Measurements from ENCODE around the gene UBTF.
"Not testable (repeated sequence)": the region's sequence is repeated elsewhere in the genome, so short reads cannot be mapped to it uniquely, and the experiment has no call there.

UBTF gene

GRCh38 chr17:44241106-44241624, 21.7 kb upstream of the UBTF start:
- DNase-seq, result no peak

DNA sequence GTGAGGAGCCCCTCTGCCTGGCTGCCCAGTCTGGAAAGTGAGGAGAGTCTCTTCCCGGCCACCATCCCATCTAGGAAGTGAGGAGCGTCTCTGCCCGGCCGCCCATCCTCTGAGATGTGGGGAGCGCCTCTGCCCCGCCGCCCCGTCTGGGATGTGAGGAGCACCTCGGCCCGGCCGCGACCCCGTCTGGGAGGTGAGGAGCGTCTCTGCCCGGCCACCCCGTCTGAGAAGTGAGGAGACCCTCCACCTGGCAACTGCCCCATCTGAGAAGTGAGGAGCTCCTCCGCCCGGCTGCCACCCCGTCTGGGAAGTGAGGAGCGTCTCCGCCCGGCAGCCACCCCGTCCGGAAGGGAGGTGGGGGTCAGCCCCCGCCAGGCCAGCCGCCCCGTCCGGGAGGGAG, 18.4 kb upstream of the UBTF start:
- DNase-seq, result not testable (repeated sequence)

- DNase-seq, result no peak
Observed at GRCh38 chr17:44236444-44236991, 17.0 kb upstream of the UBTF start.

GRCh38 chr17:44235583-44235936, 16.1 kb upstream of the UBTF start:
- DNase-seq, result no peak

GRCh38 chr17:44233582-44233981, 14.1 kb upstream of the UBTF start:
- DNase-seq, result no peak

- no peak for DNase-seq
Observed at GRCh38 chr17:44232061-44232460, 12.6 kb upstream of the UBTF start.

DNA sequence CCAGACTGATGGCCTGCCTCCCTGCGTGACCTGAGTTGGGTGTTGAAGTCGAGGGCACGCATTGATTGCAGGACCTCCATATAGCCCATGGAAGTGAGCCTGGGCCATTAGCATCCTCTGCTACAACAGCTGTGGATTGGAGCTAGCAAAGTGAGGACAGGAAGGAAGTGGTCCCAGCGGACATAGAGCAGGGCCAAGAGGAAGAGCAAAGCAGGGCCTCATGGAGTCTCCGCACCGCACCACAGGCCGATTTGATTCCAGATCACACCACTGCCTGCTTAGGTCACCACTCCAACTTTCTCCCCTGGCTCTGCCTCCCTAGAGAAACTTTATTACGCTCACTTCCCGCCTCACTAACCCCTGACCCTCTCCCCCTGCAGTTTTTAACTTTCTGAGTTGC, 10.7 kb upstream of the UBTF start:
- DNase-seq, result no peak

- no peak for DNase-seq
Observed at GRCh38 chr17:44229090-44229489, 9.6 kb upstream of the UBTF start.

DNA sequence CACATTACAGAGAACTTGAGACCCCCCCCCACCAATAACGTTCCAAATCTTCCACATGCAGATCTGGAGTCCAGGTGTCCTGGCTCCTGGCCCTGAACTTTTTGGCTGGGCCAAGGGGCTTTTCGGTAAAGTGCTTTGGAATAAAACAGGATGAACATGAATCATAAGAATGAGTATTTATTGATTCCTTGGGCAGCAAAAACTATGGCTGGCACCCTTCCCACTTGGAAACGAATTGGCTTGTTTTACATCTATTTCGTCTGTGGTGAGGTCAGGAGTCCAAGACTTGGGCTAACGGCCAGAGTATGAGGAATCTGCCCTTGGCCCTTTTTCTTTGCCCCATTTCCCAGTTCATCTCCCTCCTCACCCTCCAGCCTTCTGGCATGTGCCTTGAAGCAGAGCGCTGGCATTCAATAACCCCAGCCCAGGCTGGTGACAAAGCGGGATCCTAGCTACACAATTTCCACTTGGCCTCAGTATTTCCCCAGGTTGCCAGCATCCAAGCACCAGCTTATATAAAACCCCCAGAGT, 4.1 kb upstream of the UBTF start:
- DNase-seq, result no peak

DNA sequence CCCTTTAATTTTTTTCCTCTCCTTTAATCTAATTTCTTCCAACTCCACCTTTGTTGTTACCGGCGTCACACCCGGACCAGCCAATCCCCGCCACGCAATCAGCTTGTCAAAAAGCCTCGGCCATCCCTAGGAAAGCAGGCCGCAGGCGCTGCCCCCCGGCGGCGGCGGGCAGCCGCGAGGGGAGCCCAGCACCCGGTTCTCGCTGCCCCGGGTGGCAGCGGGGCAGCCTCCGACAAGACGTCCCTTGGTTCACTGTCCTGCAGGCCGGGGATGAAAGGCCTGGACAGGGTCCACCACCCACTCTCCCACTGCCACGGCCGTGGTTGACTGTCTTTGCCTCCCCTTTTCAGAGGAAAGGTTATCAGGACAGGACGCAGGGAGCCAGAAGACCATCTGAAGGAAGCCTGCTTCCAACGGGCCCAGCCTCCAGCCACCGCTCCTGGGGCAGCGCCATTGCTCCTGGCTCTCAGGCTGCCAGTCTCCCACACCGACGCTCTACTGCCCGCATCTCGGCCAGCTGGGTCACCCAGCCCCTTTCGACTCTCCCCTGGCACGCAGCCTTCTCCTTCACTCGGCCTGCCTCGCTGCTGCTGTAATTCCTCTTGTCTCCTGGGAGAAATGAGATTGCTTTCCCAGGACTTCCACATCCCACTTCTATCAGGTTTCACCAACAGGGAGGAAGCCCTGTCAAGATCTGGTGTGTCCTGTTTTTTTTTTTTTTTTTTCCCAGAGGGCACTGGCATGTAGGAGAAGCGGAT, 2.8 kb upstream of the UBTF start:
- no peak for DNase-seq

DNA sequence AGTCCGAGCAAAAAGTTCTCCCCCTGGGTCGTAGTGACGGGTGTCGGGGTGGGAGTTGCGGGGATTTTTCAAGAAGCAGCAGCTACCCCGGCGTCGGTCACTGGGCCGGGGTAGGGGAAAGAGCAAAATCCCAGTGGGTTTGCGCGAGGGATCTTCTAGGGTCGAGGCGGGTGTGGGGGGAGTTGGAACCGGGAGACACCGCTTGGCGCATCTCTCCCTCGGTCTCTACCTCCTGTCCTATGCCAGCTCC, 2.3 kb upstream of the UBTF start:
- no peak for DNase-seq

DNA sequence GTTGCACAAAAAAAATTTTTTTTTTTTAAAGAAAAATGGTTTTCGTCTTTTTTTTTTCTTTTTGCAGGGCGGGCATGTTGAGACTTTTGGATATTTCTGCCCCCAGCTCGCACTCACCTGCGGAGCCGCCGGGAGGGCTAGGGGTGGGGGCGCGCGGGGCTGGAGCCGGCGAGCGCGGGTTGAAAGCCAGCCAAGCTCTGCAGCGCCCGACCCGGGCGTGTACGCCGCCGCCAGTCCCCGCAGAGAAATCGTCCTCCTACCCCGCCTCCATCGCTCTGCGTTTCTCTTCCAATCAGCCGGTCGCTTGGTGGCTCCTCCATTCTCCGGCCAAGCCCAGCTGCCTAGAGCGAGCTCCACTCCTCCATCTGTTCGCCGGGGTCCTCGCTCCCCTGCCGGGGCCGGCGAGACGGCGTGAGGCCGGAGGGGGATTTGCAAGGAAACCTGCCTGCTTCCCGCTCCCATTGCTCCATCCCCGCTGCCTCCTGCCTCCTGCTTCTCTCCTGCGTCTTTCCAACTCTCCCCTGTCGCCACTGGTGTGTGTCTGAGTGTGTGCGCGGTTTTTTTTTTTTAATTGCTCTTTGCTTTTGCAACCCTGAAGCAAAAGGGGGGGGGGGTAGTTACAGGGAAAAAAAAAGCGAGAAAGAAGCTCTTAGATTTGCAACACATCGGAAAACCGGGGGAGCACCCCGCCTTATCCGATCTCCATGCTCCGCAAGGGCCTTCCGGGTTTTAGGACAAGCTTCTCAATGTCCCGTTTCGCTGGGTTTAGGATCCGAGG, 1.8 kb upstream of the UBTF start:
- DNase-seq, result peak in 3 of 4 experiments; percentile 21 to 41 (median 34)

DNA sequence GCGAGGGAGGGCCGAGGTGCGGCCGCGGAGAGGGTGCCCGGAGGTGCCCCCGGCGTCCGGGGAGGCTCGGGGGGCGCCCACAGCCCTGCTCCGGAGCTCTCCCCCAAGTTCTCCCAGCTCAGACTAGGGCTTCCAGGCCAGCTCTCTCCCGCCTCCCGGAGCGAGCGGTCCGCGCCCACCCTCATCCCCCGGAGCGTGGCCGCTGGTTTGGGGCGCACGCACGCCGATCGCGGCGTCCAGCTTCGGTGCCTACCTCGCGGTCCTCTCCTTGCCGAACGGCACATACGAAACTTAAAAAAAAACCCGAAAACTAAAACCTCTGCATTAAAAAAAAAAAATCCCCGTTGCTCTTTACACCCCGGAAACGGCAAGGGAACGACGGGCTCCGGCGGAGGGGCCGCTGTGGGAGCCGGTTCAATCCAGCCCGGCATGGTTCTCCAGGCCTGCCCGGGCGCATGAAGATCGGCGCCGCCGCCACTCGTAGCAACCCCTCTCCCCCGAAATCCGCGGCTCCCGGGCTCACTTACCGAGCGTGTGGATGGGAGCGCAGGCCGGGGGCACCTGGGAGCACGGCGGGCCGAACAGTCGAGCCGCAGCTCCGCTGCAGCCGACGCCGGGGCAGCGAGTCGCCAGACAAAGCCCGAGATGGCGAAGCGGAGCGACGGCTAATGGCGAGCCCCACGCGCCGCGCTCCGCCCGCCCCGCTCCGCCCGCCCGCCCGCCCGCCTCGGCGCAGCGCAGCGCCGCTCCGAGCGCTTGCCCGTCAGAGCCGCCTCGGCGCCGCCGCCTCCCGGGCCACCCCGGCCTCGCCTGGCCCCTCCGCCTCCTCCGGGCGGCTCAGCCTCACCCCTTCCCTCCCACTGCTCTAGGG, 973 bp upstream of the UBTF start:
- DNase-seq, result peak; percentile 29 to 49 (median 42)

- peak; percentile 35 to 70 (median 54) for DNase-seq
Observed at GRCh38 chr17:44219108-44219615, 313 bp downstream of the UBTF start.

DNA sequence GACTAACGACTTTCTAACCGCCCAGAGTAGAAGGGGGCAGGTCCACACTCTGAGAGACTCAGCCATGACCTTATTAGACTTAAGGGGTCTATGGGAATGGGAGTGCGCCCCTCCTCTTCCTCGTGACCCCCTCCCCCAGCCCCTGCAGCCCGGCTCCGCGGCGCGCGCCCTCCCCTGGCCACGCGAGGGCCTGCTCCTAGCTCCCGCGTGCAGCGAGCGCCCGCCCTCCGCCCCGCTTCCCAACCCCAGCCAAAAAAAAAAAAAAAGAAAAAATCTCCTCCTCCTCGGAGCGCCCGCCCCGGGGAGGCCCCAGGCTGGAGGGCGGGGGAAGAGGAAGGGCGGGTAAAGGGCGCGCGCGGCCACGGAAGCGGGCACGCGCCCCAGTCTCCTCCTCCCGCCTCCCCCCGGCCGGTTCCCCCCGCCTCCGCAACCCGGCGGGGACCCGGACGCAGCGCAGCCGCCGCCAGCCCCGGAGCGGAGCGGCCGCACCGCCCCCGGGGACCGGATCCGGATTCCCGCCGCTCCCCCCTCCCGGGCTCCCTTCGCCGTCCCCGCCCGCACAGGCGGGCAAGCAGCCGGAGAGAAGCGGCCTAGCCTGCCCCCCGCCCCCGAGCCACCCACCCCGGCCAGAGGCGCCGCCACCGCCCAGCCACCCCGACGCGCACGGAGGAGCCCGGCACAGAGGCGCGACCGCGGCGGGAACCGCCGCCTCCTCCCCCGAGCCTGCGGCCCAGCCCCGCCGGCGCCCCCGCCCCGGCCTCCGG, 949 bp downstream of the UBTF start:
- DNase-seq, result peak; percentile 62 to 84 (median 74)

DNA sequence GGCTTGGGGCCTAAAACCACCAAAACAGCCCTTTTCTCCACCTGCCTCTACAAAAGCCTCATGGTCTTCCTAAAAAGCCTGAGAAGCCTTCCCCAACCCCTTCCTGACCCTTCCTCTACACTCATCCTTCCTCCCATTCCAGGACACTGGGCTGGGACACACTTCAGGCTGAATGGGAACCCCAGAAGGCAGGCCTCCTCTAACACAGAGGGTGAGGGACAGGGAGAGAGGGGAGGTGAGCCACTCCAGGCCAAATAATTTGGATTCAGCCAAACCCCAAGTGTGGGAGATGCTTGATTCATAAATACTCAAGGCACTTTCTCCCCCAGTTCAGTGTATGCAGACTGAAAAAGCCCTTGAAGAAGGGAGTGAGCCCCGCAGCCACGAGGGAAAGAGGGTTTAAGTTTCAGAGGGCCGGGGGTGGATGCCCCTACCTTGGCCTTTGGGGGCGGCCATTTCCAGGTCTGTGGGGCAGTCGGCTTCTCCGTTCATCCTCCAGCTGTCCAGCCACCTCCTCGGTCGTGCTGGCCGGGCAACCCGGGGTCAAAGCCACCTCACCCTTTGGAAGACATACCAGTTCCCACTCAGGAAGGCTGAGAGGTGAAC, 1.6 kb downstream of the UBTF start:
- DNase-seq, result no peak

GRCh38 chr17:44216694-44217093, 2.8 kb downstream of the UBTF start:
- no peak for DNase-seq

DNA sequence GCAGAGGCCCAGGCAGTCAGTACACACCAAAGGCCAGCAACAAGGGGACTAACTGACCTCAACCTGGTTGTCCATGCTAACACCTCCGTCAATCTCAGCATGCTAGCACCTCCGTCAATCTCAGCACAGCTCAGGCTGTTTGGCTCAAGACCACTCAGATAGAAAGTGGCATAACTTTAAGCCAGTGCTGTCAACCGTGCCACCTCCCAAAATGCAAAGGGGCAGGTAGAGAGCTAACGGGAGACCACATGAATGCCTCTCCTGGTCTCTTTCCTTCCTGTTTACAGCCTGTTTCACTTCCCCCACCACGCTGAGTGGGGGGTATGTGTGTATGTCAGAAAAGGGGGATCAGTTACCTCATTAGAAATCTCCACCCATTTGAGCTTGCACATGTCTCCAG, 3.3 kb downstream of the UBTF start:
- no peak for DNase-seq

GRCh38 chr17:44214896-44215295, 4.6 kb downstream of the UBTF start:
- DNase-seq, result no peak

DNA sequence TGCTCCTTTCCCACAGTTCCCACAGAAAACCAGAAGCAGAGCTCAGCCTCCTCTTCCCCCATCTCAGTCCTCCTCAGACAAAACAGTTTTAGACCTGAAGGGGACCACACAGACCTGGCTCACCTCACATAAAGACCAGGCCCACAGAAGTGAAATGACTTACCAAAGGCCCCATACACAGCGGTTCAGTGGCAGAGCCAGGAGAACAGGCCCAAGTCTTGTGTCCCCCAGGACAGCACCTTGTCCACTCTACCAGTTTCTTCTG, 5.3 kb downstream of the UBTF start:
- DNase-seq, result no peak

DNA sequence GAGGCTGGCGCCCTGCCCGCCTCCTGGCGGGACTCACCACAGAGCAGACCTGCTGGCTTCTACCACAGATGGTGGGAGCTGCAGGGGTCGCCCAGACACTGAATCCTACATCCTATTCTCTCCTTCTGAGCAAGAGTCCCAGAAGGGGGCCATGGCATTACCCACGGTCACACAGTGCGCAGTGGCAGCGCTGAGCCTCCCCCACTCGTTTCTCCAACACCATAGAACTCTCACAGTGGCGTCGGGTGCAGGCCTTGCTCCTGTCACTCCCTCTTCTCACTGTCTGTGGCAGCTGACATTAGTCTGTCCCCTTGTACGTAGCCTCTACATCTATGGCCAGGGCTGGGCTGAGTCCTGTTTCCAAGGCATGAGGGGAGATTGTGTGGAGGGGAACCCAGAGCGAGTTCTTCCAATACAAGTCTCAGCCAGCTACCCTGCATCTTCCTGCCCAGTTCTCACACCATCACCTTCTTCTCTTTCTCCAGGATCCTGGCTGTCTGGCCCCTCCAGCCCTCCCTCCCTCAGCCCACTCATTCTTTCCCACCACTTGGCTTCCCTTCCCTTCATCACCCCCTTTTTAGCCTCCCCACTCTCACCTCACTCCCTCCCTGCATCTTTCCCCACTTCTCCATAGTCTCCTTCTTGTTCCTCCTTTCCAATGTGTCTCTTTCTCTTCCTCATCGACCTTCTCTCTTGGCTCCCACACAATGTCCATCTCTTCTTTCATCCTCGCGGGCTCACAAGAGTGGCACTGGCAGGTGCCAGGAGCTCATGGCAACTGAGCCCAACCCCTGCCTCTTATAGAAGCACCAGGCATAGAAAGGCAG, 5.9 kb downstream of the UBTF start:
- DNase-seq, result no peak

All from activated CD4-positive, CD25-positive, alpha-beta regulatory T cell (primary cell).